ENCODE results near the gene SEMA4D. TPM values are rescaled to one million over a fixed set of nuclear protein-coding genes. Genes with fewer than 3 reads are reported as not detected.

Gene SEMA4D
- polyA plus RNA-seq, 4 donors: 39.2 to 66.9 (median 45.5) TPM

Other genes starting within 250 kb of the SEMA4D start
- 100 to 1,000 TPM in 1 of 4 donors, 10 to 100 TPM in 3; 79.2 to 105 (median 89.4) TPM for gene CKS2, start 186.9 kb downstream of the SEMA4D start, polyA plus RNA-seq (ENCODE audit: insufficient read length in 4 of 4)
- 100 to 1,000 TPM in 1 of 4 donors, 10 to 100 TPM in 3; 56.1 to 101 (median 80.3) TPM for gene SECISBP2, start 179.6 kb downstream of the SEMA4D start, polyA plus RNA-seq (ENCODE audit: insufficient read length in 4 of 4)
- 1 to 10 TPM; 2.9 to 5.5 (median 4.0) TPM for gene GADD45G, start 106.9 kb upstream of the SEMA4D start, polyA plus RNA-seq (ENCODE audit: insufficient read length in 4 of 4)

Measured in left renal cortex interstitium (tissue), 4 donors.